Measurements from ENCODE around the gene AVPR1A. TPM values are rescaled to one million over a fixed set of nuclear protein-coding genes. Genes with fewer than 3 reads are reported as not detected.

Gene AVPR1A
- total and polyA plus RNA-seq, 2 donors = 1.6 to 1.7 TPM

DNA sequence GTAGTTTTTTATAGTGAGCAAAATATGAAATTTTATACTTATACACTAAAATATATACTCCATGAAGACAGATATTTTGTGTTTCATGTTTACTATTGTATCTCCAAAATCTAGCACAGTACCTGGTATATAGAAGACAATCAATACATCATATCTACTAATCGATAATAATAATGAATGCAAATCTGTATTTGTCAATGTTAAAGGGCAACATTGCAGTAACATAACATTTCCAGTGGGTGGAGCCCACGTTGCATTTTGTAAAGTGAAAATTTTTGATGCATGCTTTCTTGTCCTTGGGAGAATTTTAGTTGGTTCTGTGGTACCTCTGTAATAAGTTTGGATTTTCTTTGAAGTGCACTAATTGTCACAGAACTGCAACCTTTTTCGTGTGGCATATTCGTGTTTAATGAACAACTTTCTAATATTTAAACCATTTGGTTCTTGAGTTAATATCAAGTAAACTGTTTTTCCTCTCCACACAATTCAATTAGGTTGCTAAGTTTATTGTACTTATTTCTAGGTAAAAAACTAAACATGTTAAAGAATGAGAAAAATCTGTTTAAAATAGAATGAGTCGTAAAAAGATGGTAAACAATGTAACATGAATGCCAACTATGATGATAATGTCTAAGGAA is 47.4 kb downstream of the AVPR1A start:
- Histone ChIP-seq H3K4me1 (ENCODE audit: control insufficient read depth in 2 of 2, insufficient read depth in 2 of 2, low read length in 2 of 2) (no peaks in the 10 kb centered on the region), H3K27ac (ENCODE audit: low read depth in 1 of 2, low read length in 1 of 2) (no peak overlapping the region), H3K4me3 (ENCODE audit: low read length in 2 of 2) (no peak overlapping the region), H3K9me3 (ENCODE audit: control insufficient read depth in 2 of 2, insufficient read depth in 1 of 2, low read length in 1 of 2) (no peaks in the 10 kb centered on the region), H3K27me3 (ENCODE audit: control insufficient read depth in 2 of 2, insufficient read depth in 1 of 2, low read length in 1 of 2) (no peaks in the 10 kb centered on the region), H3K36me3 (ENCODE audit: control insufficient read depth in 2 of 2, insufficient read depth in 2 of 2, low read length in 1 of 2) (no peaks in the 10 kb centered on the region)
- DNase-seq (ENCODE audit: low read depth in 6 of 9, low spot score in 9 of 9) = peak in 6 of 9 donors; percentile 4 to 31 (median 15)
- 18% methylated on average over 5 of the region's 5 CpGs for WGBS

- no peaks in the 10 kb centered on the region for H3K36me3 ChIP-seq (ENCODE audit: control insufficient read depth in 2 of 2, insufficient read depth in 2 of 2, low read length in 1 of 2)
- H3K27me3 ChIP-seq (ENCODE audit: control insufficient read depth in 2 of 2, insufficient read depth in 1 of 2, low read length in 1 of 2) = no peaks in the 10 kb centered on the region
- no peak overlapping the region for H3K4me3 ChIP-seq (ENCODE audit: low read length in 2 of 2)
- no peaks in the 10 kb centered on the region for H3K9me3 ChIP-seq (ENCODE audit: control insufficient read depth in 2 of 2, insufficient read depth in 1 of 2, low read length in 1 of 2)
- no peak for DNase-seq (ENCODE audit: low read depth in 6 of 9, low spot score in 9 of 9)
- no peaks in the 10 kb centered on the region for H3K4me1 ChIP-seq (ENCODE audit: control insufficient read depth in 2 of 2, insufficient read depth in 2 of 2, low read length in 2 of 2)
- H3K27ac ChIP-seq (ENCODE audit: low read depth in 1 of 2, low read length in 1 of 2) = no peak overlapping the region
- 96% methylated on average over 2 of the region's 2 CpGs for WGBS
Measured at GRCh38 chr12:63101920-63102319, 49.1 kb downstream of the AVPR1A start.

DNA sequence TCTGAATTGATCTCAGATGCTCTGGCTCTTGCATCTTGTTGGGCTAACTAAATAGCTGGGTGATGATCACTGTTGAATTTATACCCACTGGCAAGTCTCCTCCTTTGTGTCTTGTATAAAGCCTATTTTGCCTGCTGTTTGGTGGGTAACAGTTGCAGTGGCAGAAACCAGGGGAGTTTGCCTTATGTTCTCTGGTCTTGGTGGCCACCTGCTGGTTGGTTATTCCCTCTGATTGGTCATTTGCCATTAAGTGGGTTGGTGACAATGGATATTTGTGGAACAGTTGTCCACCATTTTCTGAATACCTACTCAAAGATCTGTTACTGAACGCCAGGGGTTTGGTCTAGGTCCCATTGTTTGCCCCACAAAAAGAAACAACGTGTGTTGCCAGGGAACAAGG is 52.1 kb downstream of the AVPR1A start:
- 94% methylated on average over 2 of the region's 2 CpGs for WGBS
- H3K4me3 ChIP-seq (ENCODE audit: low read length in 2 of 2) = no peak overlapping the region
- H3K9me3 ChIP-seq (ENCODE audit: control insufficient read depth in 2 of 2, insufficient read depth in 1 of 2, low read length in 1 of 2) = no peaks in the 10 kb centered on the region
- H3K27ac ChIP-seq (ENCODE audit: low read depth in 1 of 2, low read length in 1 of 2) = no peak overlapping the region
- H3K27me3 ChIP-seq (ENCODE audit: control insufficient read depth in 2 of 2, insufficient read depth in 1 of 2, low read length in 1 of 2) = no peaks in the 10 kb centered on the region
- H3K4me1 ChIP-seq (ENCODE audit: control insufficient read depth in 2 of 2, insufficient read depth in 2 of 2, low read length in 2 of 2) = no peaks in the 10 kb centered on the region
- DNase-seq (ENCODE audit: low read depth in 6 of 9, low spot score in 9 of 9) = no peak
- H3K36me3 ChIP-seq (ENCODE audit: control insufficient read depth in 2 of 2, insufficient read depth in 2 of 2, low read length in 1 of 2) = no peaks in the 10 kb centered on the region

DNA sequence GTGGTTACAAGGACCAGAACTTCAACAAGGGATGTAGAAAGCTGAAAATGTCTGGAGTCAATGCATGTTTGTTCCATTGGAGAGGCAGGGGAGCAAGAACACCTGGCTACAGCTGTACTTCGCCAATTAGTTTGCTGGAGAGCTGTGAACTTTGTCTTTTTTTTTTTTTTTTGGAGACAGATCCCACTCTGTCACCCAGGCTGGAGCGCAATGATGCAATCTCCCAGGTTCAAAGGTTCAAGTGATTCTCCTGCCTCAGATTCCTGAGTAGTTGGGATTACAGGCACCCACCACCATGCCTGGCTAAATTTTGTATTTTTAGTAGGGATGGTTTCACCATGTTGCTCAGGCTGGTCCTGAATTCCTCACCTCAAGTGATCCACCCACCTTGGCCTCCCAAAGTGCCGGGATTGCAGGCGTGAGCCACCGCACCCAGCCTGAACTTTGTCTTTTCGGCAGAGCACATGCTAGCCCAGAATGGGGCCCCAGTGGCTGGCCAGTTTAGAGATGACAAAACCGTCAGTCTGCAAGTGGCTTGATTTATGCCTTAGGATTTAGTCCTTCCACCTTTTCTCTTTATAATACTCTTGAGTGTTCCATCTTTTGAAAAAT is 55.5 kb downstream of the AVPR1A start:
- H3K4me1 ChIP-seq (ENCODE audit: control insufficient read depth in 2 of 2, insufficient read depth in 2 of 2, low read length in 2 of 2) = no peaks in the 10 kb centered on the region
- no peaks in the 10 kb centered on the region for H3K9me3 ChIP-seq (ENCODE audit: control insufficient read depth in 2 of 2, insufficient read depth in 1 of 2, low read length in 1 of 2)
- WGBS = 96% methylated on average over 7 of the region's 7 CpGs
- H3K4me3 ChIP-seq (ENCODE audit: low read length in 2 of 2) = no peak overlapping the region
- H3K27ac ChIP-seq (ENCODE audit: low read depth in 1 of 2, low read length in 1 of 2) = no peak overlapping the region
- no peaks in the 10 kb centered on the region for H3K36me3 ChIP-seq (ENCODE audit: control insufficient read depth in 2 of 2, insufficient read depth in 2 of 2, low read length in 1 of 2)
- H3K27me3 ChIP-seq (ENCODE audit: control insufficient read depth in 2 of 2, insufficient read depth in 1 of 2, low read length in 1 of 2) = no peaks in the 10 kb centered on the region
- DNase-seq (ENCODE audit: low read depth in 6 of 9, low spot score in 9 of 9) = no peak

DNA sequence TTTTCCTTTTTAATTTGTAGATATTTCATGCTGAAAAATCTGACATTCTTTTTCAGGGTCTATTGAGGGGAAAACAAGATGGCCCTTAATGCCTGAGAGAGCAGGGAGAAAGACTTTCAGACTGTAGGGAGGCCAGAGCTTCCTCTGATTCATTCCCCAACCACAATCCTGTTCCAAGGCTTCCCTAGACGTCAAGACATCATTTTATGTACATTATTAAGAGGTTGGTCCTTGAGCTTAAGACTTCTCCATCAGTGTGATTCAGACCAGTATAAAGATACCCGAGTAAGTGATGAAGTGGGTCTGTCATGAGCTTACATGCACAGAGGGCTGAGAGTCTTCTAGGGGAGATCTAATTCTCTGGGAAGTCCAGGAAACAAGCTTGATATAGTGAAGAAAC is 57.3 kb downstream of the AVPR1A start:
- DNase-seq (ENCODE audit: low read depth in 6 of 9, low spot score in 9 of 9) = no peak
- no peaks in the 10 kb centered on the region for H3K4me1 ChIP-seq (ENCODE audit: control insufficient read depth in 2 of 2, insufficient read depth in 2 of 2, low read length in 2 of 2)
- H3K4me3 ChIP-seq (ENCODE audit: low read length in 2 of 2) = no peak overlapping the region
- H3K27me3 ChIP-seq (ENCODE audit: control insufficient read depth in 2 of 2, insufficient read depth in 1 of 2, low read length in 1 of 2) = no peaks in the 10 kb centered on the region
- H3K36me3 ChIP-seq (ENCODE audit: control insufficient read depth in 2 of 2, insufficient read depth in 2 of 2, low read length in 1 of 2) = no peaks in the 10 kb centered on the region
- H3K9me3 ChIP-seq (ENCODE audit: control insufficient read depth in 2 of 2, insufficient read depth in 1 of 2, low read length in 1 of 2) = no peaks in the 10 kb centered on the region
- no peak overlapping the region for H3K27ac ChIP-seq (ENCODE audit: low read depth in 1 of 2, low read length in 1 of 2)
- WGBS = 95% methylated on average over 2 of the region's 2 CpGs

GRCh38 chr12:63093084-63093483 is 57.9 kb downstream of the AVPR1A start:
- Histone ChIP-seq H3K27me3 (ENCODE audit: control insufficient read depth in 2 of 2, insufficient read depth in 1 of 2, low read length in 1 of 2) (no peaks in the 10 kb centered on the region), H3K9me3 (ENCODE audit: control insufficient read depth in 2 of 2, insufficient read depth in 1 of 2, low read length in 1 of 2) (no peaks in the 10 kb centered on the region), H3K4me1 (ENCODE audit: control insufficient read depth in 2 of 2, insufficient read depth in 2 of 2, low read length in 2 of 2) (no peaks in the 10 kb centered on the region), H3K36me3 (ENCODE audit: control insufficient read depth in 2 of 2, insufficient read depth in 2 of 2, low read length in 1 of 2) (no peaks in the 10 kb centered on the region), H3K4me3 (ENCODE audit: low read length in 2 of 2) (no peak overlapping the region), H3K27ac (ENCODE audit: low read depth in 1 of 2, low read length in 1 of 2) (no peak overlapping the region)
- 87% methylated on average over 2 of the region's 2 CpGs for WGBS
- no peak for DNase-seq (ENCODE audit: low read depth in 6 of 9, low spot score in 9 of 9)

Other genes starting within 250 kb of the AVPR1A start
- gene PPM1H, start 216.1 kb downstream of the AVPR1A start, total RNA-seq = 3.6 TPM
- 7.8 TPM for gene PPM1H, start 216.1 kb downstream of the AVPR1A start, polyA plus RNA-seq

All from thymus (tissue), 11 donors.